HEK293T (cell line): ENCODE data around the gene TCOF1.

Experiments
- FOXA1 ChIP-seq: fragments of 450-650 bp; IDR thresholded peaks from 2 replicates; pipeline ENCODE4 v1.6.1; 2016; ENCODE audit warnings: mild to moderate bottlenecking
- FOXK2 ChIP-seq: fragments of 450-650 bp; IDR thresholded peaks from 2 replicates; pipeline ENCODE4 v1.6.1; 2016; ENCODE audit warnings: mild to moderate bottlenecking
- FOXM1 ChIP-seq: fragments of 450-650 bp; IDR thresholded peaks from 2 replicates; pipeline ENCODE4 v1.6.1; 2017; ENCODE audit warnings: mild to moderate bottlenecking, borderline replicate concordance
- HDGF ChIP-seq: fragments of 450-650 bp; IDR thresholded peaks from 2 replicates; pipeline ENCODE4 v1.6.1; 2017; ENCODE audit warnings: antibody characterized with exemption, borderline replicate concordance
- SUZ12 ChIP-seq: fragments of 450-650 bp; IDR thresholded peaks from 2 replicates; pipeline ENCODE4 v1.6.1; 2016; ENCODE audit warnings: mild to moderate bottlenecking
- TARDBP ChIP-seq: fragments of 450-650 bp; IDR thresholded peaks from 2 replicates; pipeline ENCODE4 v1.6.1; 2016

DNA sequence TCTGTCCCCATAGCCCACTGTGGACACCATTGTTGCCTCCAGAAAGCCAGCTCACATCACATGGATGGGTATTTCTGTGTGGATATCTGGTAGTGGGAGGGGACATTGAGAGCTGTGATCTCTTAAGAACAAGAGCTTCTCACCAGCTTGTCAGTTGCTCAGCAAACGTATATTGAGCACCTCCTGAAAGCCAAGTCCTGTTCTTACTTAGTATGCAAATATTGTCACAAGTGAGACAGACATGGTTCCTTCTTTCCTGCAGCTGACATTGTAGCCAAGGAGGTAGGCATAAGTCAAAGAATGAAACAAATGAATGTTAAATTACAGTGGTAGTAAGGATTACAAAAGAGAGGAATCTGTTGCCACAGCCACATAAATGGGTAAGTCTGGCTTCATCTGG lies 3.8 kb downstream of the TCOF1 start:
- TF ChIP-seq FOXA1: no peak
- no peak for TF ChIP-seq HDGF
- TF ChIP-seq SUZ12: no peak
- no peak for TF ChIP-seq TARDBP
- TF ChIP-seq FOXM1: no peak
- no peak for TF ChIP-seq FOXK2
